DMS 273 treated with DMSO at 0.1 percent for 48 hours (cell line): Measurements from ENCODE around the gene AKT3.

Experiments used
- DNase-seq: peaks from one replicate; lab custom pipeline; 2025; lab: John Stamatoyannopoulos, UW

Gene AKT3

GRCh38 chr1:243553090-243553489, 297.0 kb downstream of the AKT3 start:
- DNase-seq, result no peak

GRCh38 chr1:243550276-243550675, 299.8 kb downstream of the AKT3 start:
- no peak for DNase-seq

- no peak for DNase-seq
These were observed 300.3 kb downstream of the AKT3 start for GRCh38 chr1:243549791-243550190.

- DNase-seq, result no peak
These were observed 300.9 kb downstream of the AKT3 start for GRCh38 chr1:243549108-243549507.

- DNase-seq, result no peak
These were observed 301.5 kb downstream of the AKT3 start for GRCh38 chr1:243548516-243548915.

- DNase-seq, result no peak
These were observed 302.2 kb downstream of the AKT3 start for GRCh38 chr1:243547891-243548290.

GRCh38 chr1:243546457-243546856, 303.6 kb downstream of the AKT3 start:
- no peak for DNase-seq

GRCh38 chr1:243543501-243543900, 306.5 kb downstream of the AKT3 start:
- no peak for DNase-seq

GRCh38 chr1:243542739-243543415, 307.2 kb downstream of the AKT3 start:
- no peak for DNase-seq

- DNase-seq, result no peak
These were observed 310.4 kb downstream of the AKT3 start for GRCh38 chr1:243539636-243540035.

- DNase-seq, result no peak
These were observed 315.0 kb downstream of the AKT3 start for GRCh38 chr1:243535014-243535413.

- no peak for DNase-seq
These were observed 320.5 kb downstream of the AKT3 start for GRCh38 chr1:243529512-243529911.

GRCh38 chr1:243528459-243529121, 321.5 kb downstream of the AKT3 start:
- peak; percentile 18 for DNase-seq

- DNase-seq, result no peak
These were observed 323.9 kb downstream of the AKT3 start for GRCh38 chr1:243526180-243526579.

- no peak for DNase-seq
These were observed 325.0 kb downstream of the AKT3 start for GRCh38 chr1:243525085-243525487.

- DNase-seq, result no peak
These were observed 326.3 kb downstream of the AKT3 start for GRCh38 chr1:243523766-243524165.

- no peak for DNase-seq
These were observed 329.2 kb downstream of the AKT3 start for GRCh38 chr1:243520831-243521230.

- DNase-seq, result no peak
These were observed 335.1 kb downstream of the AKT3 start for GRCh38 chr1:243514927-243515326.

- no peak for DNase-seq
These were observed 336.1 kb downstream of the AKT3 start for GRCh38 chr1:243513726-243514491.

- no peak for DNase-seq
These were observed 339.1 kb downstream of the AKT3 start for GRCh38 chr1:243510928-243511327.

GRCh38 chr1:243508943-243509342, 341.1 kb downstream of the AKT3 start:
- no peak for DNase-seq

GRCh38 chr1:243508303-243508713, 341.7 kb downstream of the AKT3 start:
- no peak for DNase-seq

GRCh38 chr1:243507672-243508302, 342.3 kb downstream of the AKT3 start:
- DNase-seq, result no peak
